SHP77 treated with DMSO at 0.1 percent for 48 hours (cell line): ENCODE results near the gene GRPEL1.

Experiments used
- DNase-seq: peaks from one replicate; lab custom pipeline; 2025; lab: John Stamatoyannopoulos, UW

The GRPEL1 gene

GRCh38 chr4:7023486-7023885 lies 44.4 kb downstream of the GRPEL1 start:
- DNase-seq, result no peak

- no peak for DNase-seq
Observed at GRCh38 chr4:7021930-7022664, 45.8 kb downstream of the GRPEL1 start.

- DNase-seq, result no peak
Observed at GRCh38 chr4:7021355-7021754, 46.5 kb downstream of the GRPEL1 start.

GRCh38 chr4:7020856-7021255 lies 47.0 kb downstream of the GRPEL1 start:
- DNase-seq, result no peak

- no peak for DNase-seq
Observed at GRCh38 chr4:7020290-7020689, 47.6 kb downstream of the GRPEL1 start.

GRCh38 chr4:7019367-7019766 lies 48.5 kb downstream of the GRPEL1 start:
- DNase-seq, result no peak

- DNase-seq, result no peak
Observed at GRCh38 chr4:7018281-7018680, 49.6 kb downstream of the GRPEL1 start.

GRCh38 chr4:7017446-7018048 lies 50.3 kb downstream of the GRPEL1 start:
- no peak for DNase-seq

GRCh38 chr4:7016512-7016911 lies 51.4 kb downstream of the GRPEL1 start:
- no peak for DNase-seq

GRCh38 chr4:7016086-7016485 lies 51.8 kb downstream of the GRPEL1 start:
- no peak for DNase-seq

GRCh38 chr4:7015383-7016035 lies 52.4 kb downstream of the GRPEL1 start:
- DNase-seq, result no peak

- no peak for DNase-seq
Observed at GRCh38 chr4:7014815-7015214, 53.0 kb downstream of the GRPEL1 start.

- no peak for DNase-seq
Observed at GRCh38 chr4:7013175-7013574, 54.7 kb downstream of the GRPEL1 start.

- no peak for DNase-seq
Observed at GRCh38 chr4:7009564-7009963, 58.3 kb downstream of the GRPEL1 start.
